Peyer's patch (tissue), 4 donors: ENCODE results near the gene WRAP73. TPM values are rescaled to one million over a fixed set of nuclear protein-coding genes. Genes with fewer than 3 reads are reported as not detected.

Experiments
- DNase-seq, 3 donors: peaks; one replicate each; pipeline ENCODE4 v3.0.0-alpha.2; 2017 to 2019
- H3K27ac ChIP-seq, 4 donors: fragments of 200-600 bp; sonication (generic); one replicate each; pipeline ENCODE4 v1.5.1; 2016 to 2019
- H3K27me3 ChIP-seq, 2 donors: fragments of 200-600 bp; sonication (generic); one replicate each; pipeline ENCODE4 v1.5.1; 2019
- H3K36me3 ChIP-seq, 3 donors: fragments of 200-600 bp; sonication (generic); one replicate each; pipeline ENCODE4 v1.5.1; 2016 to 2019
- H3K4me1 ChIP-seq, 4 donors: fragments of 200-600 bp; sonication (generic); one replicate each; pipeline ENCODE4 v1.5.1; 2016 to 2019
- H3K4me3 ChIP-seq, 4 donors: fragments of 200-600 bp; sonication (generic); 1 replicate in 3 of 4; 2 replicates in 1 of 4; pipeline ENCODE4 v1.5.1; 2016 to 2019; ENCODE audit warnings: mild to moderate bottlenecking in 1 of 4
- H3K9me3 ChIP-seq, 4 donors: fragments of 200-600 bp; sonication (generic); one replicate each; pipeline ENCODE4 v1.5.1; 2016 to 2019; ENCODE audit warnings: mild to moderate bottlenecking in 1 of 4
- POLR2A ChIP-seq, 2 donors: fragments of 450-650 bp; IDR thresholded peaks; one replicate each; pipeline ENCODE4 v1.5.1; 2017; ENCODE audit warnings: antibody characterized with exemption in 2 of 2, mild to moderate bottlenecking in 2 of 2, moderate library complexity in 2 of 2
- total RNA-seq, 4 donors: library from RNA; depleted of rRNA; stranded (reverse); fragments of >200 nt; gene quantifications; one replicate each; pipeline ENCODE4 v1.1.0, GENCODE V29; 2016
- TF ChIP-seq, protein P1 (sequence below), 6 experiments: fragments of 450-650 bp in 4 of 6; fragments of 200-600 bp in 2 of 6; sonication (generic) in 1 of 6; IDR thresholded peaks; one replicate each; pipeline ENCODE4 v1.5.1; 2017 to 2019; ENCODE audit warnings: antibody characterized with exemption in 6 of 6, mild to moderate bottlenecking in 3 of 6, moderate library complexity in 1 of 6

Gene WRAP73
- total RNA-seq, 4 donors from 2014 or later: 34.3 to 71.1 (median 49.4) TPM

- no peak for DNase-seq
- H3K4me3 ChIP-seq: no peak overlapping the region
- no peak for TF ChIP-seq POLR2A (IDR thresholded peaks at IDR 0.05)
- TF ChIP-seq, protein P1, sequence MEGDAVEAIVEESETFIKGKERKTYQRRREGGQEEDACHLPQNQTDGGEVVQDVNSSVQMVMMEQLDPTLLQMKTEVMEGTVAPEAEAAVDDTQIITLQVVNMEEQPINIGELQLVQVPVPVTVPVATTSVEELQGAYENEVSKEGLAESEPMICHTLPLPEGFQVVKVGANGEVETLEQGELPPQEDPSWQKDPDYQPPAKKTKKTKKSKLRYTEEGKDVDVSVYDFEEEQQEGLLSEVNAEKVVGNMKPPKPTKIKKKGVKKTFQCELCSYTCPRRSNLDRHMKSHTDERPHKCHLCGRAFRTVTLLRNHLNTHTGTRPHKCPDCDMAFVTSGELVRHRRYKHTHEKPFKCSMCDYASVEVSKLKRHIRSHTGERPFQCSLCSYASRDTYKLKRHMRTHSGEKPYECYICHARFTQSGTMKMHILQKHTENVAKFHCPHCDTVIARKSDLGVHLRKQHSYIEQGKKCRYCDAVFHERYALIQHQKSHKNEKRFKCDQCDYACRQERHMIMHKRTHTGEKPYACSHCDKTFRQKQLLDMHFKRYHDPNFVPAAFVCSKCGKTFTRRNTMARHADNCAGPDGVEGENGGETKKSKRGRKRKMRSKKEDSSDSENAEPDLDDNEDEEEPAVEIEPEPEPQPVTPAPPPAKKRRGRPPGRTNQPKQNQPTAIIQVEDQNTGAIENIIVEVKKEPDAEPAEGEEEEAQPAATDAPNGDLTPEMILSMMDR (IDR thresholded peaks at IDR 0.05): no peak
- no peak overlapping the region for H3K27ac ChIP-seq
- no peaks in the 10 kb centered on the region for H3K36me3 ChIP-seq
- no peaks in the 10 kb centered on the region for H3K9me3 ChIP-seq
- H3K27me3 ChIP-seq: no peaks in the 10 kb centered on the region
- peaks cover 0 to 10% (median 9%) of the 10 kb centered on the region in 4 donors for H3K4me1 ChIP-seq
Observed at GRCh38 chr1:3603156-3603555, 46.7 kb downstream of the WRAP73 start.

- H3K27ac ChIP-seq: no peak overlapping the region
- TF ChIP-seq, protein P1 (IDR thresholded peaks at IDR 0.05): no peak
- TF ChIP-seq POLR2A (IDR thresholded peaks at IDR 0.05): no peak
- no peak for DNase-seq
- no peak overlapping the region for H3K4me3 ChIP-seq
- no peaks in the 10 kb centered on the region for H3K9me3 ChIP-seq
- no peaks in the 10 kb centered on the region for H3K36me3 ChIP-seq
- no peaks in the 10 kb centered on the region for H3K27me3 ChIP-seq
- H3K4me1 ChIP-seq: peaks cover 0 to 18% (median 17%) of the 10 kb centered on the region in 4 donors
Observed at GRCh38 chr1:3602375-3602774, 47.5 kb downstream of the WRAP73 start.

GRCh38 chr1:3601743-3602142 is 48.2 kb downstream of the WRAP73 start:
- DNase-seq: no peak
- no peaks in the 10 kb centered on the region for H3K36me3 ChIP-seq
- H3K27ac ChIP-seq: no peak overlapping the region
- no peaks in the 10 kb centered on the region for H3K27me3 ChIP-seq
- H3K4me1 ChIP-seq: peaks cover 0 to 24% (median 21%) of the 10 kb centered on the region in 4 donors
- H3K4me3 ChIP-seq: no peak overlapping the region
- TF ChIP-seq POLR2A (IDR thresholded peaks at IDR 0.05): no peak
- TF ChIP-seq, protein P1 (IDR thresholded peaks at IDR 0.05): no peak
- H3K9me3 ChIP-seq: no peaks in the 10 kb centered on the region

DNA sequence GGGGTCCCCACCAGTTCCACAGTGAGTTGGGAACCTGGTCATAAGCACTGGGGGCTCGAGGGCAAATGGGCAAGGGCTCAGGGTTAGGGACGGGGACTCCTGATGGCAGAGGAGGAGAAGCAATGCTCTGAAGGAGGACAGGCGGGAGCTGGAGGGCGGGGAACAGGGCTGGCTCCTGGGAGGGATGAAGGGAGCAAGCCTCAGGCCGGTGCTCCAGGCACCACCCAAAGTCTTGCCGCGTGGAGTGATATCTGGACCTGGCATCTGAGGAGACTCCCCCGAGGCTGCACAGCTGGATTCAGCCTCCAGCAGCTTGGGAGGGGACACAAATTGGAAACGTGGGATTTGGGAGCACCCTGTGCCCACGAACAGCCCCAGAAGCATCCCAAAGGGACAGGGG is 49.5 kb downstream of the WRAP73 start:
- TF ChIP-seq, protein P1 (IDR thresholded peaks at IDR 0.05): no peak
- TF ChIP-seq POLR2A (IDR thresholded peaks at IDR 0.05): no peak
- H3K36me3 ChIP-seq: no peaks in the 10 kb centered on the region
- no peaks in the 10 kb centered on the region for H3K9me3 ChIP-seq

DNA sequence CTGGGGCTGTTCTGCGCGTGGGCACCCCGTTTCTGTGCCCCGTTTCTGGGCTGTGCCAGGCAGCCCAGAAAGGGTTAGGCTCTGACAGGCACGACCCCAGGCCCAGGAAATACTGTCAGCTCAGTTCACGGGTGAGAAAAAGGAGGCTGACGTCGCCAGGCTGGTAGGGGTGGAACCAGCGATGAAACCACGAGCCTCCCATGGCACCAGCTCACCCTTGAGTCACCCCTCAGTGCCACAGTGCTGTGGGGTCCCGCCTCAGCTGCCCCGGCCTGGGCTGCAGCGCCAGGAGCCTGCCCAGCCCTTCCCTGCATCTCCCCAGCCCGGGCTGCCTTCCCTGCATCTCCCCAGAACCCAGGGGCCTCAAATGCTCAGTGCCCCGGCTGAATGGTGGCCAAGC is 50.1 kb downstream of the WRAP73 start:
- H3K9me3 ChIP-seq: no peaks in the 10 kb centered on the region

More for the DNA sequence above, 49.5 kb downstream of the WRAP73 start:
- no peak for DNase-seq
- Histone ChIP-seq H3K27me3 (no peaks in the 10 kb centered on the region), H3K4me1 (peaks cover 0 to 25% (median 21%) of the 10 kb centered on the region in 4 donors), H3K27ac (no peak overlapping the region), H3K4me3 (no peak overlapping the region)

More for the DNA sequence above, 50.1 kb downstream of the WRAP73 start:
- no peak for DNase-seq
- Histone ChIP-seq H3K36me3 (no peaks in the 10 kb centered on the region), H3K4me1 (peaks cover 0 to 25% (median 21%) of the 10 kb centered on the region in 4 donors), H3K4me3 (no peak overlapping the region), H3K27me3 (no peaks in the 10 kb centered on the region), H3K27ac (no peak overlapping the region)
- TF ChIP-seq POLR2A (IDR thresholded peaks at IDR 0.05): no peak
- TF ChIP-seq, protein P1 (IDR thresholded peaks at IDR 0.05): no peak
